NCI-H2081 treated with DMSO at 0.1 percent for 48 hours (cell line): ENCODE measurements around the gene APOC3.
"Not testable (repeated sequence)": the region's sequence is repeated elsewhere in the genome, so short reads cannot be mapped to it uniquely, and the experiment has no call there.

ENCODE experiments used
- DNase-seq: peaks from one replicate; lab custom pipeline; 2025; lab: John Stamatoyannopoulos, UW

APOC3 gene

GRCh38 chr11:116831790-116832349 lies 2.2 kb downstream of the APOC3 start:
- DNase-seq = no peak

- no peak for DNase-seq
Observed at GRCh38 chr11:116832350-116833290, 2.9 kb downstream of the APOC3 start.

DNA sequence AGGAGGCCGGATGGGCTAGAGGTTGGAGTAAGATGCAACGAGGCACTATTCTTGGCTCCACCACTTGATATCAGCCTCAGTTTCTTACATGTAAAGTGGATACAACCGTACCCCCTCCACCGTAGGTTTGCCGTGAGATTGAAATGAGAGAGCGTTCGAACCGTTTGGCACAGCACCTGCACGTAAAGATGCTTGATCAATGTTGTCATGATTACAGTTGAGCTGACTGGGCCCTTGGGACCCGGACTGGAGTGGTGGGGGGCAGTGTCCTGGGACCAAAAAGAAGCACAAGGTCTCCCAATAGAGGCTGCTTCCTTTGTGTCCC lies 3.7 kb downstream of the APOC3 start:
- no peak for DNase-seq

DNA sequence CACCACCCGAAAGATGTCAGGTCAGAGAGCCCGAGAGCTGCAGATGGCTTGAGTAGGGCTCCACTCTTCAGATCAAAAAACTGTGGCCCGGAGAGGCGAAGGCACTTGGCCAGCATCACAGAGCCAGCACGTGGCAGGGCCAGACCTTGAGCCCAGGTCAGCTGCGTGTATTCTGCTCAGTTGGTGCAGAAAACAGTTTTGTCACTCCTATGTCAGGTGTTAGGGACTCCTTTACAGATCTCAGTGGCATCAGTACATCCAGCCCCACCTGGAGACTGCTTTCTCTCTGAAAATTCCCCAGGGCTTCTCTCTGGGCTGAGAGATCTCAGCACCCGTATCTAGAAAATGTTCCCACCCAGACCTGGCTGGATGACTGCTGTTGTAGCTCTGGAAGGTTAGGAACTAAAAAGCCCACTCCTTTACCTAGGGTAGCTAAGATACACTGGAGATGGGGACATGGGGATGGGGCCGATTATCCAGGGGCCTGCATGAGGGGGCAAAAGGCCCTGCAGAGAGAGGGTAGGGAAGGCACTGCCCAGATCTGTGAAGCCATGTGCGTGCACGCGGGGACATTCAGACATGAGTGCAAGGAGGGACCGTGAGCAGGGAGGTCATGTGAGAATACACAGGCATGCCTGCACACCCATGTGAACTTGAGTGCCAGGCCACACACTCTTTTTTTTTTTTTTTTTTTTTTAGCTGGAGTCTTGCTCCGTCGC lies 4.3 kb downstream of the APOC3 start:
- DNase-seq = no peak

- DNase-seq = not testable (repeated sequence)
Observed at GRCh38 chr11:116834535-116835041, 4.9 kb downstream of the APOC3 start.

- DNase-seq = no peak
Observed at GRCh38 chr11:116835042-116835772, 5.5 kb downstream of the APOC3 start.

DNA sequence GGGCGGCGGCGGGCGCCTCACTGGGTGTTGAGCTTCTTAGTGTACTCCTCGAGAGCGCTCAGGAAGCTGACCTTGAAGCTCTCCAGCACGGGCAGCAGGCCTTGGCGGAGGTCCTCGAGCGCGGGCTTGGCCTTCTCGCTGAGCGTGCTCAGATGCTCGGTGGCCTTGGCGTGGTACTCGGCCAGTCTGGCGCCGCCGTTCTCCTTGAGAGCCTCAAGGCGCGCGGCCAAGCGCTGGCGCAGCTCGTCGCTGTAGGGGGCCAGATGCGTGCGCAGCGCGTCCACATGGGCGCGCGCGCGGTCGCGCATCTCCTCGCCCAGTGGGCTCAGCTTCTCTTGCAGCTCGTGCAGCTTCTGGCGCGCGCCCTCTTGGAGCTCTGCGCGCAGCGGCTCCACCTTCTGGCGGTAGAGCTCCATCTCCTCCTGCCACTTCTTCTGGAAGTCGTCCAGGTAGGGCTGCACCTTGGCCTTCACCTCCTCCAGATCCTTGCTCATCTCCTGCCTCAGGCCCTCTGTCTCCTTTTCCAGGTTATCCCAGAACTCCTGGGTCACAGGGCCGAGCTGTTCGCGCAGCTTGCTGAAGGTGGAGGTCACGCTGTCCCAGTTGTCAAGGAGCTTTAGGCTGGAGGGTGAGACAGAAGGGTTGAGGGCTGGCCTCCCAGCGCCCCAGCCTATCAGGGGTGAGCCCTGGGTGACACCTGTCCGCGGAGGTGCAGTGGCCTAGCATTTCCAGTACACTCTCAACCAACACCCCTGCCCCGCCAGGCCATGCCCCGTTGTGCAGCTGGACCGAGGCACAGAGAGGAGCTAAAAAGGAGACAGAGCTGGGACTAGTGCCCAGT lies 6.3 kb downstream of the APOC3 start:
- DNase-seq = peak; percentile 52

- DNase-seq = no peak
Observed at GRCh38 chr11:116836632-116836991, 6.9 kb downstream of the APOC3 start.

DNA sequence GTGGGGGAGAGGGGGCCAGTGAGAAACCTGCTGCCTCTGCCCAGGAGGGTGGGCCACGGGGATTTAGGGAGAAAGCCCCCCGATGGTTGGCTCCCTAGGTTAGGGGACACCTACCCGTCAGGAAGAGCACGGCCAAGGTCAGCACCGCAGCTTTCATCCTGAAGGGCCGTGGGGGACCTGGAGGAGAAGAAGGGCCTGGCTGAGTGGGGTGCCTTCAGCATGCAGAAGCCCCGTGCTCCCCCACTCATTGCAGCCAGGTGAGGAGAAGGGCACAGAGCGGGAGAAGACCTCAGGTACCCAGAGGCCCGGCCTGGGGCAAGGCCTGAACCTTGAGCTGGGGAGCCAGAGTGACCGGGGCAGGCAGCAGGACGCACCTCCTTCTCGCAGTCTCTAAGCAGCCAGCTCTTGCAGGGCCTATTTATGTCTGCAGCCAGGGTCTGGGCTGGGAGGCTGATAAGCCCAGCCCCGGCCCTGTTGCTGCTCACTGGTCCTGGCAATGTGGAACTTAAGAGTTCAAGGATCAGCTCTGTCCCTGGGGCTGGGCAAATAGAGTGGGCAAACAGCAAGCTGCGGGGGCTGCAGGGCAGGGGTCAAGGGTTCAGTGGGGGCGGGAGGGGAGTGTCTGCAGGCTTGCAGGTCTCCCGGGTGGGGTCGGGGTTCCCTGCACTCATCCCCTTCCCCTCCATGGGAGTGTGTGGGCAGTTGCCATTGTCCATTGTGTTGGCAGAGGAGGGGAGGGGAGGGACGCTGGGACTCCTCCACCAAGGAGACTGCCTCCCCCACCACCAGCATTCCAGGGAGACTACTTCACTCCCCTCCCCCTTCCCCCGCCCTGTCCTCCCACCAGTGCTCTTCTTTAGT lies 7.8 kb downstream of the APOC3 start, which contains the start of gene APOA1:
APOA1 (minus strand) TSS at position 392 of the 861 bp plus-strand sequence; CDS start at position 157, 235 bp downstream.
- DNase-seq = no peak

GRCh38 chr11:116838321-116839084 lies 8.8 kb downstream of the APOC3 start:
- no peak for DNase-seq

DNA sequence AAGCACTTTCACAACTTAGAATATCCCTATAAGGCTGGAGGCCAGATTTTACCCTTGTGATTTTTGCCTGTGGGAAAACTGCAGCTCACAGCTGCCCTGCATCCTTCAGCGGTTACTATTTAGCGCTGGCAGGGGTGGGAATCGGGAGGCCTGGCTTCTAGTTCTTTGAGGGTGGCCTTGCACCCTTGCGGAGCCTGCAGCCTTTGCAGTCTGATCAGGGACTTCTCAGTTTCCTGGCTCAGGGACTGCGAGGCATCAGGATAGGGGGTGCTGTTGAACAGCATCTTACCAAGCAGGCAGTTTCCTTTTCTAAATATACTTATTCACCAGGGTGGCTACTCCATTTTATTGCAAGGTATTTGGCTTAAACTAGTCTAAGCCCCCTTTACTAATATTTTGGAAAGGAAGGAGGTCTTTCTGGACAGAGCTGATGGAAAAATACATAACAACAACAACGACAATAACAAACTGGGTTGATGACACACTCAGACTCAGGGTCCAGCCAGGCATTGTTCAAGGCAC lies 10.6 kb downstream of the APOC3 start:
- no peak for DNase-seq

- DNase-seq = no peak
Observed at GRCh38 chr11:116840746-116841296, 11.1 kb downstream of the APOC3 start.

- no peak for DNase-seq
Observed at GRCh38 chr11:116842117-116842516, 12.4 kb downstream of the APOC3 start.

DNA sequence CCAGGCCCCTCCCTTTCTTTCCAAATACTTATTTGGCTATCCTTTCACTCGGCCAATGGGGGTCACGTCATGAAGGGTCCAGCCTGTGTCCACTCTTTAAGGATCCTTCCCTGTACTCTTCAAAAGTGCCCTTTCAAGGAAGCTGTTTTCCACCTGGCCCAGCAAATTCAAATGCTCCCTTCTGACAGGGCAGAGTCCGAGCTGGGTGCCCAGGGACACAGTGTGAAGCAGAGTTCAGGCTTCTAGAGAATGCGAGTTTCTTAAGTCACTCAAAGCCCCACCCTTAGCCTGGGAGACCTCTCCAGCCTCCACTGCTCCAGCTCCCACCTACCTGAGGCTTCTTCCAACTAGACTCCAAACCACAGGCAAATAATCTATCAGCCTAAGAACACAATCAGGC lies 13.2 kb downstream of the APOC3 start:
- no peak for DNase-seq

- DNase-seq = no peak
Observed at GRCh38 chr11:116843661-116844060, 14.0 kb downstream of the APOC3 start.

DNA sequence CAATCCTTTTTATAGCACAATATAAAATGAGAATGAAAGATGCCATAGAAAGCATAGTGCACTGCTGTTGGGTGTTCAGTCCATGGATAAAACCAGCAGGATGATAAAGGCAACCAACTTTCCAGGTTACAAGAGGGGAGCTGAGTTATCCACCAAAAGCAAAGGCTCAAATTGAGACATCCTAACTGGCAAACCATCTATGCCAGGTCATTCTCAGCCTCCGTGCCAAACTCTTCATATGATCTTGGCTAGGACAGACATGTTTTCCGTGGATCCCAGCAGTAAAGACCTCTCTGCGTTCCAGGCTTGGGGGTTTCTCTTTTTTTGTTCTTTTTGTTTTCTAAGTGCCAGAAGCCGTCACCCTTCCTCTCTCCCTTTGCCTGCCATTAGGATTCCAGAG lies 15.0 kb downstream of the APOC3 start:
- no peak for DNase-seq

- no peak for DNase-seq
Observed at GRCh38 chr11:116847612-116848011, 17.9 kb downstream of the APOC3 start.

DNA sequence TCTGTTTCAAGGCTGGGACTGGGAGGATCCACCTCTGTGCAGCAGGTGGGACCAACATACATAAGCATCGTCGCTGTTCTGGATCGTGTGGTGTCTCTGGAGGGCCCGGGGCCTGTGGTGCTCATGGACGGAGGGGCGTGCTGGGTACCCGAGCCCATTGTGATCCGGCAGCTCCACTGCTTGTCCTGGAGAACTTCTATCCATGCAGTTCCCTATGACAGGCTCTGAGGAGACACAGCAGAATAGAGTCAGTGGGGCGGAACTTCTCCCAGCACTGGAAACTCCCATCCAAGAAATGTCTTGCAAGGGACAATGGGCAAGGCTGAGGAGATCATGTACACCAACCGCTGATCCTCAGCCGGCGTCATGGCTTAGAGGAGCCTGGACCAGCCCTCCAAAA lies 19.4 kb downstream of the APOC3 start:
- no peak for DNase-seq

DNA sequence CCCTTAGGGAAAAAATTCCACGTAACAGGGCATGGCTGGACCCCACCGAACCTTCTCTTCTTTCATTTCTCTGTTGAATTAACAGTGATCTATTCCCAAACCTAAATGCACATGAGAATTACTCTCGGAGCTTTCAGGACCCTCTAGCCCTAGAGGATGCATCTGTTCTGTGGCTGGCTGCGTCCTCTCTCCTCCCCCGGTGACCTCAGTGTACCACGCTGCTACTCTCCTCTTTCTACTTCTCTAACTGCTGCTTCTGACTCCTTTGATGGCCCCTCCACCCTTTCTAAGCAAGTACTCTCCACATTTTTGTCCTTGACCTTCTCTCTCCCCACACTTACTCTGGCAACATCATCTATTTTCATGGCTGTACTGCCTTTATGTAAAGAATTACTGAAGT lies 19.8 kb downstream of the APOC3 start:
- DNase-seq = no peak
